ENCODE data around the gene OSTM1.

DNA sequence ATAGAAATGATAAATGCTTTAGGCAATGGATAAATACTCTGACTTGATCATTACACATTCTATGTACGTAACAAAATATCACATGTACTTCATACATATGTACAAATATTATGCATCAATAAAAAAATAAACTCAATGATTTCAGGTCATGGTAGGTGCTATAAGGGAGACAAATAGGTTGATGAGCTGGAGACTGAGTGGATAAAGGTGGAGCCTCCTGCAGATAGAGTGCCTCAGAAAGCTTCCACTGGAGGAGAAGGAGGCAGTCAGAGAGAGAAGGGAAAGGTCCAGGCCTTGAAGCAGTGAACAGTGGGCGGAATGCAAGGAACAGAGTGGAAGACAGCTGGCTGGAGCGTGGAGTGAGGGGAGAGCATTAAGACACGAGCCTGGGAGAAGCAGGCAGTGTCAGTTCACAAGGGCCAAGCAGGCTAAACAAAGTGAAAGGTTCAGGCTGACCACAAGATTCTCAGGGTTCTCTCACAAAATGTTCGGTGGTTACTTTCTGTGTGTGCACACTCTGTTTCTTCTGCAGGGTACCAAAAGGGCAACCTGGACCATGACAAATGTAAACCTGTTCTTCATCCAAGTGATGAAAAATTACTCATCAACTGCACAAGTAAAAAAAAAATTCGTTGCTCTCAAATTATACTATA is 60.6 kb downstream of the OSTM1 start:
- TF ChIP-seq, protein P1, sequence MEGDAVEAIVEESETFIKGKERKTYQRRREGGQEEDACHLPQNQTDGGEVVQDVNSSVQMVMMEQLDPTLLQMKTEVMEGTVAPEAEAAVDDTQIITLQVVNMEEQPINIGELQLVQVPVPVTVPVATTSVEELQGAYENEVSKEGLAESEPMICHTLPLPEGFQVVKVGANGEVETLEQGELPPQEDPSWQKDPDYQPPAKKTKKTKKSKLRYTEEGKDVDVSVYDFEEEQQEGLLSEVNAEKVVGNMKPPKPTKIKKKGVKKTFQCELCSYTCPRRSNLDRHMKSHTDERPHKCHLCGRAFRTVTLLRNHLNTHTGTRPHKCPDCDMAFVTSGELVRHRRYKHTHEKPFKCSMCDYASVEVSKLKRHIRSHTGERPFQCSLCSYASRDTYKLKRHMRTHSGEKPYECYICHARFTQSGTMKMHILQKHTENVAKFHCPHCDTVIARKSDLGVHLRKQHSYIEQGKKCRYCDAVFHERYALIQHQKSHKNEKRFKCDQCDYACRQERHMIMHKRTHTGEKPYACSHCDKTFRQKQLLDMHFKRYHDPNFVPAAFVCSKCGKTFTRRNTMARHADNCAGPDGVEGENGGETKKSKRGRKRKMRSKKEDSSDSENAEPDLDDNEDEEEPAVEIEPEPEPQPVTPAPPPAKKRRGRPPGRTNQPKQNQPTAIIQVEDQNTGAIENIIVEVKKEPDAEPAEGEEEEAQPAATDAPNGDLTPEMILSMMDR (conservative IDR thresholded peaks at IDR 0.05; ENCODE audit: low read depth, low read length) = no peak
- TF ChIP-seq EZH2 (IDR thresholded peaks at IDR 0.05; ENCODE audit: borderline replicate concordance, low read depth, low read length, poor library complexity, severe bottlenecking) = no peak

All from A673 (cell line).